HG03521 (cell line): ENCODE results near the gene DHRS2.
"Not testable (repeated sequence)": the region's sequence is repeated elsewhere in the genome, so short reads cannot be mapped to it uniquely, and the experiment has no call there.

Experiments
- ATAC-seq: cut with Tn5 transposase; IDR thresholded peaks from one replicate; pipeline ENCODE4 v1.9.1; 2021; ENCODE audit warnings: mild to moderate bottlenecking, moderate library complexity; ENCODE audit not compliant: unreplicated experiment

The DHRS2 gene

GRCh38 chr14:23689709-23690514 lies 53.7 kb downstream of the DHRS2 start:
- ATAC-seq: not testable (repeated sequence)

- ATAC-seq: no peak
These were observed 56.3 kb downstream of the DHRS2 start for GRCh38 chr14:23692416-23692815.

GRCh38 chr14:23693252-23693775 lies 57.1 kb downstream of the DHRS2 start:
- no peak for ATAC-seq

GRCh38 chr14:23694085-23694948 lies 58.2 kb downstream of the DHRS2 start:
- no peak for ATAC-seq
